HepG2 (cell line): ENCODE measurements around the gene WDR37. TPM values are rescaled to one million over a fixed set of nuclear protein-coding genes. Genes with fewer than 3 reads are reported as not detected.
A peak's percentile ranks its signal among the peaks of the same experiment; 100 is the strongest.

Source experiments
- CENPX ChIP-seq: sonication (generic); formaldehyde crosslinking; IDR thresholded peaks from 2 replicates; pipeline ENCODE4 v1.9.0; 2021; ENCODE audit warnings: mild to moderate bottlenecking, missing genetic modification reagents, moderate library complexity
- CREB1 ChIP-seq, 2 experiments: fragments of 450-650 bp in 1 of 2; IDR thresholded peaks; 2 replicates each; pipeline ENCODE4 v1.6.1; 2016 to 2017; ENCODE audit warnings: control low read depth in 1 of 2, mild to moderate bottlenecking in 1 of 2, missing compliant biosample characterization in 1 of 2, missing genetic modification characterization in 1 of 2
- FOXK2 ChIP-seq: fragments of 450-650 bp; IDR thresholded peaks from 2 replicates; pipeline ENCODE4 v1.6.1; 2016
- FOXM1 ChIP-seq: sonication (generic); formaldehyde crosslinking; IDR thresholded peaks from 2 replicates; pipeline ENCODE4 v1.5.0; 2020; ENCODE audit warnings: missing genetic modification reagents
- MED13 ChIP-seq: sonication (generic); formaldehyde crosslinking; IDR thresholded peaks from 2 replicates; pipeline ENCODE4 v1.5.0; 2020; ENCODE audit warnings: missing genetic modification reagents
- NR3C1 ChIP-seq: sonication (generic); formaldehyde crosslinking; IDR thresholded peaks from 2 replicates; pipeline ENCODE4 v1.4.0; 2020; ENCODE audit warnings: missing genetic modification reagents
- ONECUT2 ChIP-seq: sonication (generic); formaldehyde crosslinking; IDR thresholded peaks from 2 replicates; pipeline ENCODE4 v1.4.0; 2020; ENCODE audit warnings: missing genetic modification reagents
- PAF1 ChIP-seq: IDR thresholded peaks from 2 replicates; pipeline ENCODE4 v1.6.1; 2016; ENCODE audit warnings: missing genetic modification reagents, missing compliant biosample characterization
- SALL1 ChIP-seq: sonication (generic); formaldehyde crosslinking; IDR thresholded peaks from 2 replicates; pipeline ENCODE4 v1.8.0; 2022; ENCODE audit warnings: mild to moderate bottlenecking, missing genetic modification reagents
- ZFP1 ChIP-seq: IDR thresholded peaks from 2 replicates; pipeline ENCODE4 v1.6.1; 2016
- ZFYVE20 ChIP-seq: sonication (generic); formaldehyde crosslinking; IDR thresholded peaks from 2 replicates; pipeline ENCODE4 v1.8.0; 2023; ENCODE audit warnings: low read depth, mild to moderate bottlenecking, moderate library complexity, missing genetic modification reagents, borderline replicate concordance
- ZMYM3 ChIP-seq: sonication (generic); formaldehyde crosslinking; IDR thresholded peaks from 2 replicates; pipeline ENCODE4 v1.5.1; 2020; ENCODE audit warnings: mild to moderate bottlenecking, missing genetic modification reagents
- ZNF34 ChIP-seq: sonication (generic); formaldehyde crosslinking; IDR thresholded peaks from 2 replicates; pipeline ENCODE4 v1.4.0; 2020; ENCODE audit warnings: mild to moderate bottlenecking, missing genetic modification reagents, borderline replicate concordance
- ZNF788 ChIP-seq: sonication (generic); formaldehyde crosslinking; IDR thresholded peaks from 2 replicates; pipeline ENCODE4 v1.5.0; 2020; ENCODE audit warnings: mild to moderate bottlenecking, missing genetic modification reagents, borderline replicate concordance
- polyA plus RNA-seq, 8 experiments: library from polyadenylated mRNA; depleted of rRNA in 3 of 8; stranded (reverse) in 7 of 8; unstranded in 1 of 8; fragments of >200 nt; fragmentation: Illumina TruSeq in 4 of 8; extraction: Trizol in 4 of 8; gene quantifications; 2 replicates each; pipeline versions ENCODE4 v1.2.1 to v1.2.3, GENCODE V29; 2011 to 2016; ENCODE audit warnings: low read depth in 4 of 8, missing spikeins in 1 of 8, mixed read lengths in 1 of 8; ENCODE audit not compliant: insufficient read depth in 1 of 8
- total RNA-seq, 5 experiments: library from RNA; depleted of rRNA; stranded (reverse); fragments of >200 nt; fragmentation: Illumina TruSeq; extraction: Trizol; gene quantifications; 2 replicates each; pipeline ENCODE4 v1.2.3, GENCODE V29; 2016; ENCODE audit warnings: low read depth in 1 of 5
- TF ChIP-seq, protein P1 (sequence below): IDR thresholded peaks from 2 replicates; pipeline ENCODE4 v1.6.1; 2016; ENCODE audit warnings: missing compliant biosample characterization, missing genetic modification reagents, borderline replicate concordance
- TF ChIP-seq, protein P2 (sequence below): IDR thresholded peaks from 2 replicates; pipeline ENCODE4 v1.6.1; 2016; ENCODE audit warnings: low read depth, missing genetic modification reagents, missing compliant biosample characterization
- TF ChIP-seq, protein P3 (sequence below): sonication (generic); formaldehyde crosslinking; IDR thresholded peaks from 2 replicates; pipeline ENCODE4 v1.4.0; 2020; ENCODE audit warnings: low read depth, mild to moderate bottlenecking, missing genetic modification reagents
- TF ChIP-seq, protein P4 (sequence below): sonication (generic); formaldehyde crosslinking; IDR thresholded peaks from 2 replicates; pipeline ENCODE4 v1.8.0; 2022; ENCODE audit warnings: mild to moderate bottlenecking, missing genetic modification reagents, borderline replicate concordance

Gene WDR37
- total and polyA plus RNA-seq, 2 of the 13 experiments (the other 11 are each of a cell fraction or from before 2014, with no cell fraction given), result 5.9 to 7.5 TPM

DNA sequence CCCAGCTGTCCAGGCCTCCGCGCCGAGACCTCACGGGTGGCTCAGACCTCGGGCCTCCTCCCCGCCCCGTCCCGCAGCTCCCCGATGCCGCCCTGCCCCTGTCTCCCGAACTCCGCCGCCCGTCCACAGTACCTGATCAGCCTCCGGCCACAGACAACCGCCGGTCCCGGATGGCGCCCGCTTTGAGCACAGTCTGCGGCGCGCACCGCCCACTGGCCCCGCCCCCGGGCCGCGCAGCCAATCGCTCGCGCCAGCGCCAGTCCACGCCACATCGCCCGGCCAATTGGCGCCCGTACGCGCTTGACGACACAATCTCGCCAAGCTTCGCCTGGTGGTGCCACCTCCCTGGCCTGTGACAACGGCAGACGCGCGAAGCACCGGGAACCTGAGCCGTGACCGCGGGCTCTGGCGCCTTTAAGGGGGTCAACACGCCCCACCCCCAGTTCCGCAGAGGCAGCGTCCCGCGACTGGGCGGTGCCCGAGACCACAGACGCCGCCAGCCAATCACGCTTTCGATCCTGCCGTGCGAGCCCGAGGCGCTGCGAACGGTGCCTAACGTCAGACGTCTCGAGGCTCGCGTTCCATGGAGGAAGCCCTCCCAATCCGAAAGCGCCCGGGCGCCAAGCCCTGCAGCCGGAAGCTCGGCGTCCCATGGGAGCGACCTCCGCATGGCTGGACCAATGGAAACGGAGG is 7.3 kb upstream of the WDR37 start, which contains the start of gene IDI1 (continued):
- TF ChIP-seq ONECUT2 (CRISPR knock-in tag), result peak; percentile 36; the same call in 1 of the 2 replicates
- no peak for TF ChIP-seq ZNF34 (CRISPR knock-in tag)
- TF ChIP-seq, protein P1, sequence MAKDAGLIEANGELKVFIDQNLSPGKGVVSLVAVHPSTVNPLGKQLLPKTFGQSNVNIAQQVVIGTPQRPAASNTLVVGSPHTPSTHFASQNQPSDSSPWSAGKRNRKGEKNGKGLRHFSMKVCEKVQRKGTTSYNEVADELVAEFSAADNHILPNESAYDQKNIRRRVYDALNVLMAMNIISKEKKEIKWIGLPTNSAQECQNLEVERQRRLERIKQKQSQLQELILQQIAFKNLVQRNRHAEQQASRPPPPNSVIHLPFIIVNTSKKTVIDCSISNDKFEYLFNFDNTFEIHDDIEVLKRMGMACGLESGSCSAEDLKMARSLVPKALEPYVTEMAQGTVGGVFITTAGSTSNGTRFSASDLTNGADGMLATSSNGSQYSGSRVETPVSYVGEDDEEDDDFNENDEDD, result peak; percentile 80; the same call in 1 of the 2 replicates
- TF ChIP-seq, protein P2, sequence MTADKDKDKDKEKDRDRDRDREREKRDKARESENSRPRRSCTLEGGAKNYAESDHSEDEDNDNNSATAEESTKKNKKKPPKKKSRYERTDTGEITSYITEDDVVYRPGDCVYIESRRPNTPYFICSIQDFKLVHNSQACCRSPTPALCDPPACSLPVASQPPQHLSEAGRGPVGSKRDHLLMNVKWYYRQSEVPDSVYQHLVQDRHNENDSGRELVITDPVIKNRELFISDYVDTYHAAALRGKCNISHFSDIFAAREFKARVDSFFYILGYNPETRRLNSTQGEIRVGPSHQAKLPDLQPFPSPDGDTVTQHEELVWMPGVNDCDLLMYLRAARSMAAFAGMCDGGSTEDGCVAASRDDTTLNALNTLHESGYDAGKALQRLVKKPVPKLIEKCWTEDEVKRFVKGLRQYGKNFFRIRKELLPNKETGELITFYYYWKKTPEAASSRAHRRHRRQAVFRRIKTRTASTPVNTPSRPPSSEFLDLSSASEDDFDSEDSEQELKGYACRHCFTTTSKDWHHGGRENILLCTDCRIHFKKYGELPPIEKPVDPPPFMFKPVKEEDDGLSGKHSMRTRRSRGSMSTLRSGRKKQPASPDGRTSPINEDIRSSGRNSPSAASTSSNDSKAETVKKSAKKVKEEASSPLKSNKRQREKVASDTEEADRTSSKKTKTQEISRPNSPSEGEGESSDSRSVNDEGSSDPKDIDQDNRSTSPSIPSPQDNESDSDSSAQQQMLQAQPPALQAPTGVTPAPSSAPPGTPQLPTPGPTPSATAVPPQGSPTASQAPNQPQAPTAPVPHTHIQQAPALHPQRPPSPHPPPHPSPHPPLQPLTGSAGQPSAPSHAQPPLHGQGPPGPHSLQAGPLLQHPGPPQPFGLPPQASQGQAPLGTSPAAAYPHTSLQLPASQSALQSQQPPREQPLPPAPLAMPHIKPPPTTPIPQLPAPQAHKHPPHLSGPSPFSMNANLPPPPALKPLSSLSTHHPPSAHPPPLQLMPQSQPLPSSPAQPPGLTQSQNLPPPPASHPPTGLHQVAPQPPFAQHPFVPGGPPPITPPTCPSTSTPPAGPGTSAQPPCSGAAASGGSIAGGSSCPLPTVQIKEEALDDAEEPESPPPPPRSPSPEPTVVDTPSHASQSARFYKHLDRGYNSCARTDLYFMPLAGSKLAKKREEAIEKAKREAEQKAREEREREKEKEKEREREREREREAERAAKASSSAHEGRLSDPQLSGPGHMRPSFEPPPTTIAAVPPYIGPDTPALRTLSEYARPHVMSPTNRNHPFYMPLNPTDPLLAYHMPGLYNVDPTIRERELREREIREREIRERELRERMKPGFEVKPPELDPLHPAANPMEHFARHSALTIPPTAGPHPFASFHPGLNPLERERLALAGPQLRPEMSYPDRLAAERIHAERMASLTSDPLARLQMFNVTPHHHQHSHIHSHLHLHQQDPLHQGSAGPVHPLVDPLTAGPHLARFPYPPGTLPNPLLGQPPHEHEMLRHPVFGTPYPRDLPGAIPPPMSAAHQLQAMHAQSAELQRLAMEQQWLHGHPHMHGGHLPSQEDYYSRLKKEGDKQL (CRISPR knock-in tag), result peak; percentile 4; the same call in 1 of the 2 replicates
- TF ChIP-seq MED13 (CRISPR knock-in tag), result peak; percentile 23; the same call in 1 of the 2 replicates
- TF ChIP-seq ZFP1 (CRISPR knock-in tag), result 0 out of 2 replicates have a peak, but pooled peaks have one; percentile 21
- peak; percentile 49; the same call in 1 of the 2 replicates for TF ChIP-seq ZNF788 (CRISPR knock-in tag)
- TF ChIP-seq, protein P3, sequence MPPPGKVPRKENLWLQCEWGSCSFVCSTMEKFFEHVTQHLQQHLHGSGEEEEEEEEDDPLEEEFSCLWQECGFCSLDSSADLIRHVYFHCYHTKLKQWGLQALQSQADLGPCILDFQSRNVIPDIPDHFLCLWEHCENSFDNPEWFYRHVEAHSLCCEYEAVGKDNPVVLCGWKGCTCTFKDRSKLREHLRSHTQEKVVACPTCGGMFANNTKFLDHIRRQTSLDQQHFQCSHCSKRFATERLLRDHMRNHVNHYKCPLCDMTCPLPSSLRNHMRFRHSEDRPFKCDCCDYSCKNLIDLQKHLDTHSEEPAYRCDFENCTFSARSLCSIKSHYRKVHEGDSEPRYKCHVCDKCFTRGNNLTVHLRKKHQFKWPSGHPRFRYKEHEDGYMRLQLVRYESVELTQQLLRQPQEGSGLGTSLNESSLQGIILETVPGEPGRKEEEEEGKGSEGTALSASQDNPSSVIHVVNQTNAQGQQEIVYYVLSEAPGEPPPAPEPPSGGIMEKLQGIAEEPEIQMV, result 0 out of 2 replicates have a peak, but pooled peaks have one; percentile 27
- TF ChIP-seq NR3C1, result no peak
- TF ChIP-seq FOXM1 (CRISPR knock-in tag), result 0 out of 2 replicates have a peak, but pooled peaks have one; percentile 27
- no peak for TF ChIP-seq CENPX
- TF ChIP-seq, protein P4, sequence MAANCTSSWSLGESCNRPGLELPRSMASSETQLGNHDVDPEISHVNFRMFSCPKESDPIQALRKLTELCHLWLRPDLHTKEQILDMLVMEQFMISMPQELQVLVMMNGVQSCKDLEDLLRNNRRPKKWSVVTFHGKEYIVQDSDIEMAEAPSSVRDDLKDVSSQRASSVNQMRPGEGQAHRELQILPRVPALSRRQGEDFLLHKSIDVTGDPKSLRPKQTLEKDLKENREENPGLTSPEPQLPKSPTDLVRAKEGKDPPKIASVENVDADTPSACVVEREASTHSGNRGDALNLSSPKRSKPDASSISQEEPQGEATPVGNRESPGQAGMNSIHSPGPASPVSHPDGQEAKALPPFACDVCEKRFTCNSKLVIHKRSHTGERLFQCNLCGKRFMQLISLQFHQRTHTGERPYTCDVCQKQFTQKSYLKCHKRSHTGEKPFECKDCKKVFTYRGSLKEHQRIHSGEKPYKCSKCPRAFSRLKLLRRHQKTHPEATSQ, result peak; percentile 69; the same call in 1 of the 2 replicates
- TF ChIP-seq CREB1 (IDR thresholded peaks at IDR 0.05), result peak; percentile 90
- peak; percentile 89 for TF ChIP-seq CREB1 (CRISPR knock-in tag; IDR thresholded peaks at IDR 0.05)
- 0 out of 2 replicates have a peak, but pooled peaks have one; percentile 47 for TF ChIP-seq FOXK2
- TF ChIP-seq PAF1 (CRISPR knock-in tag), result no peak
- no peak for TF ChIP-seq ZFYVE20 (CRISPR knock-in tag)
- no peak for TF ChIP-seq ZMYM3 (CRISPR knock-in tag)
- peak; percentile 84; the same call in 1 of the 2 replicates for TF ChIP-seq SALL1 (CRISPR knock-in tag)
